ENCODE results near the gene ZNF414. TPM values are rescaled to one million over a fixed set of nuclear protein-coding genes. Genes with fewer than 3 reads are reported as not detected.
"Not testable (repeated sequence)": the region's sequence is repeated elsewhere in the genome, so short reads cannot be mapped to it uniquely, and the experiment has no call there.

The ZNF414 gene
- total RNA-seq, 2 donors from 2014 or later, result 18.4 to 19.1 TPM

DNA sequence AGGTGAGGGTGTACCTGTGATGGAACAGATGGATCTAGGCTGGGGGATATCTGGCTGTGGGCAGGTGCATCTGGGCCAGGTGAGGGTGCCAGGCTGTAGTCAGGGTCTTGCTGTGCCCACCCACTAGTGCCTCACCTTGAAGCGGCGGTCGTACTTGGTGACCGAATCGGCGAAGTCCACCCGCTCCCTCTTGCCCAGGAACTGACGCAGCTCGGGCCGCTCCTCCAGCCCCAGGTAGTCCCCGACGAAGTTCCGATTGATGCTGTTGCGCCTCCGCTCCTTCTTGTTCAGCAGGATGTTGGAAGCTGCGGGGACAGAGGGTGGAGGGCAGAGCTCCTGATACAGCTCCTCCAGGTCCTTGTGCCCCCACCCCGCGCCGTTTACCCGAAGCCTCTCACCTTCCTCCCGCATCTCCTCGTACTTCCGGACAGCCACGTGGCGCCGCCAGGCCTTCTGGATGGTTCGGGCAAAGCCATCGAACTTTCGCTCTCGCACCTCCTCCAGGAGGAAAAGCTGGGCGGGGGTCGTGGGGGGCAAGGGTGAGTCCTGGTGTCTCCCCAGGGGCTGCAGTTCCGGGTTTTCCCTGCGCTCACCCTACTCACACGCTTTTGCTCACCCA lies 16.2 kb upstream of the ZNF414 start:
- H3K27me3 Mint-ChIP-seq, result no peaks in the 10 kb centered on the region
- H3K4me3 Mint-ChIP-seq, result no peak overlapping the region
- H3K27ac Mint-ChIP-seq, result peak overlapping the region; percentile 71
- peaks cover 5% of the 10 kb centered on the region for H3K4me1 Mint-ChIP-seq
- H3K9me3 Mint-ChIP-seq, result no peaks in the 10 kb centered on the region
- peaks cover 51% of the 10 kb centered on the region for H3K36me3 Mint-ChIP-seq (ENCODE audit: low read depth)
- ATAC-seq (replicated peaks), result no peak

DNA sequence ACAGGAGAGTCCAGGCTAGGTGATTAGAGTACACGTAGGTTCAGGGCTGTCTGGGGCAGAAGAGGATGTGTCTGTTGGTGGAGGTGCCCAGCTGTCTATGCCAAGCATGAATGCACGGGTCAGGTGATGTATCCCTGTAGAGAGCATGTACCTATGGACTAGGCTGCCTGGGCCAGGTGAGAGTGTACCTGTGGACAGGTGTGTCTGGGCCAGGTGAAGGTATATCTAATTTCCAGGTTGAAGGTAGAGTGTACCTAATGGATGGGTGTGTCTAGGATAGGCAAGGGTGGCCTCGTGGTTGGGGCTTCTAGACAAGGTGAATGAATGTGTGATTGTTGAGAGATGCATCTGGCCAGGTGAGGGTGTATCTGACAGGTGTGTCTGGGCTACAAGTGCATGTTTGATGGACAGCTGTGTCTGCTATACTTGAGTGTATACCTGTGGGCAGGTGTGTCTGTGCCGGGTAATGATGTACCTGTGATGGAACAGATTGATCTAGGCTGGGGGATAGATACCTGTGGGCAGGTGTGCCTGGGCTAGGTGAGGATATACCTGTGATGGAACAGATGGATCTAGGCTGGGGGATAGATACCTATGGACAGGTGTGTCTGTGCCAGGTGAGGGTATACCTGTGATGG lies 15.5 kb upstream of the ZNF414 start:
- Mint-ChIP-seq H3K27me3 (no peaks in the 10 kb centered on the region), H3K9me3 (no peaks in the 10 kb centered on the region), H3K36me3 (ENCODE audit: low read depth) (peaks cover 47% of the 10 kb centered on the region), H3K4me3 (no peak overlapping the region), H3K27ac (peak overlapping the region; percentile 71), H3K4me1 (peaks cover 5% of the 10 kb centered on the region)
- no peak for ATAC-seq (replicated peaks)

DNA sequence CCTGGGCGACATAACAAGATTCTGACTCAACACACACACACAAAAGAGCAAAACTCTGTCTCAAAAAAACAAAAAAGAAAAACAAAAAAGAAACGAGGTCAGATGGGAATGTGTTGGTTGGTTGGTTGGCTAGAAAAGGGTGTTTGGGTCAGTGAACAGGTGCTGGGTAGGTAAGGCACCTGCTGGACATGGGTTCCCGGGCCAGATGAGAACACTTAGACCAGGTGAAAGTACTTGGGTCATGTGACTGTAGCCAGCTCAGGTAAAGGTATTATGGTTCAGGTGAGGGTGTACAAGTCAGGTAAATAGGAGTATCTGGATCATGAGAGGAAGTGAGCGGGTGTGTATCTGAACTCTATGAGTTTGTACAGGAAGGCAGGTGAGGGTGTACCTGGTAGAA lies 14.5 kb upstream of the ZNF414 start:
- peak overlapping the region; percentile 59 for H3K27ac Mint-ChIP-seq
- no peak overlapping the region for H3K4me3 Mint-ChIP-seq
- peaks cover 43% of the 10 kb centered on the region for H3K36me3 Mint-ChIP-seq (ENCODE audit: low read depth)
- H3K9me3 Mint-ChIP-seq, result no peaks in the 10 kb centered on the region
- no peaks in the 10 kb centered on the region for H3K27me3 Mint-ChIP-seq
- no peak for ATAC-seq (replicated peaks)
- peaks cover 5% of the 10 kb centered on the region for H3K4me1 Mint-ChIP-seq

DNA sequence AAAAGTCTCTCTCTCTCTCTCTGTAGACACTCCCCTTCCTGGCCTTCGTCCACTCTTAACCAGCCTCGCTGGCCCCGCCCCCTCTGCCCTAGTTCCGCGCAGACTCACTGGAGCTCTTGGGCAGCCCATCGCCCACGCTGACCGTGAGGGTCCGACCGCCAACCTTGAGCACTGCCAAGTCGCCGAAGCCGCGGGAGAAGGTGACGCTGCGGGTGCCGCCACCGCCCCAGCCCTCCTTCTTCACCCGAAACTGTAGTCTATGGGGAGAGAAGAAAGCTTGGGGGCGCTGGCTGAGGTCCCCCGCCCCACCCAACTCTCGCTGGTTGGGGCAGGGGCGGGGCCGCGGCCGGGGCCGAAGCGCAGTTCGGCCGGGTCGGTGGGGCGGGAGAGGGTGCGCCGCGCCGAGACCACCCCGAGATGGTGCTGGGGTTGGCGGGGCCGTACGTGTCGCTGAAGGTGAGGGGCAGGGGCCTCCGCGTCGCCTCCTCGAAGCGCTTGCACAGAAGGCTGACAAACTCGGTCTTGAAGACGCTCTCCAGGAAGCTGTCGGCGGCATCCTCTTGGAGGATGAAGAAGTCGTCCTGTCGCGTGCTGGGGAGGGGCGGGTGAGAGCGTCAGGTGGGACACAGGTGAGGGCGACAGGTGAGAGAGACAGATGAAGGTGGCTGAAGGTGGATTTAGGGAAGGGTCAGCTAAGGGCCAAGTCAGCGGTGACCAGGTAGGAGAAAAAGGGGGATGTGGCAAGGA lies 12.6 kb upstream of the ZNF414 start:
- Mint-ChIP-seq H3K4me1 (peaks cover 5% of the 10 kb centered on the region), H3K27ac (no peak overlapping the region), H3K4me3 (no peak overlapping the region), H3K36me3 (ENCODE audit: low read depth) (peaks cover 34% of the 10 kb centered on the region), H3K9me3 (no peaks in the 10 kb centered on the region), H3K27me3 (no peaks in the 10 kb centered on the region)
- ATAC-seq (replicated peaks), result peak; percentile 42

DNA sequence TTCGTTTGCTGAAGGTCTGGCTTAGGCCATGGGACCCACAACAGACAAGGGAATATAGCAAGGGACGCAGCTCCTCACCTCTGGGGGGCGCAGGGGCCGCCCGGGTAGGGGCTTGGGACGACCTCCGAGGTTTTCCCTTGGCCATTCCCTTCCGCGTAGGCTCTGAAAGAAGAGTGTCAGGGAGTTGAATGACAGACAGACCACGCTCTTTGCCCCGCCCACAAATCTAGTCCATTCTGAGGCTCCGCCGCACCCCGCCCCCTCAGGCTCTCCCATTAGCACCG lies 11.4 kb upstream of the ZNF414 start:
- Mint-ChIP-seq H3K4me3 (no peak overlapping the region), H3K36me3 (ENCODE audit: low read depth) (peaks cover 37% of the 10 kb centered on the region), H3K27me3 (no peaks in the 10 kb centered on the region), H3K27ac (no peak overlapping the region), H3K4me1 (peaks cover 5% of the 10 kb centered on the region), H3K9me3 (no peaks in the 10 kb centered on the region)
- ATAC-seq (replicated peaks), result no peak

DNA sequence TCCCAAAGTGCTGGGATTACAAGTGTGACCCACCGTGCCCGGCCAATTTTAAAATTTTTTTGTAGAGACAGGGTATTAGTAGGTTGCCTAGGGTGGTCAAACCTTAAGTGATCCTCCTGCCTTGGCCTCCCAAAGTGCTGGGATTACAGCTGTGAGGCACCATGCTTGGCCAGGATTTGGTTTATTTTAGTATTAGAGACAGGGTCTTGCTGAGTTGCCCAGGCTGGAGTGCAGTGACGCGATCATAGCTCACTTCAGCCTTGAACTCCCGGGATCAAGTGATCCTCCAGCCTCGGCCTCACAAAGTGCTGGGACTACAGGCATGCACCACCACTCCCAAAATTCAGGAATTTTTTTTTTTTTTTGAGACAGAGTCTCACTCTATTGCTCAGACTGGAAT lies 5.4 kb upstream of the ZNF414 start:
- H3K4me3 Mint-ChIP-seq, result no peak overlapping the region
- H3K27ac Mint-ChIP-seq, result no peak overlapping the region
- no peak for ATAC-seq (replicated peaks)
- H3K9me3 Mint-ChIP-seq, result no peaks in the 10 kb centered on the region
- H3K4me1 Mint-ChIP-seq, result peaks cover 23% of the 10 kb centered on the region
- H3K27me3 Mint-ChIP-seq, result no peaks in the 10 kb centered on the region
- peaks cover 13% of the 10 kb centered on the region for H3K36me3 Mint-ChIP-seq (ENCODE audit: low read depth)

DNA sequence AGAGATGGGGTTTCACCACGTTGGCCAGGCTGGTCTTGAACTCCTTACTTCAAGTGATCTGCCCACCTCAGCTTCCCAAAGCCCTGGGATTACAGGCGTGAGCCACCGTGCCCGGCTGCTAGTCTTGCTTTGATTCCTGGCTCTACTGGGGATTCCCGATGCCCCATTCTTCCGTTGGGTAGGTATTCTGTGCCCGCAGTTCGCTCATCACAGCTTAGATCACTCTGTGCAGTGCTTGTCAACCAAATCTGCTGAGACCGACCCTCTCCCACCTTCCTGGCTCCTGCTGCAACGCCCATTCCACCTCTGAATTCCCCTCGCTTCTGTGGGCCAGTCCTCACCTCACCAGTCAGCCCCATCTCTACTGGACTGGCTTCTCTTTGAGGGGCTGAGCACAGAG lies 4.6 kb upstream of the ZNF414 start:
- H3K27ac Mint-ChIP-seq, result peak overlapping the region; percentile 95
- H3K4me1 Mint-ChIP-seq, result peaks cover 24% of the 10 kb centered on the region
- H3K27me3 Mint-ChIP-seq, result no peaks in the 10 kb centered on the region
- H3K9me3 Mint-ChIP-seq, result no peaks in the 10 kb centered on the region
- peaks cover 14% of the 10 kb centered on the region for H3K36me3 Mint-ChIP-seq (ENCODE audit: low read depth)
- ATAC-seq (replicated peaks), result no peak
- H3K4me3 Mint-ChIP-seq, result peak overlapping the region; percentile 80

DNA sequence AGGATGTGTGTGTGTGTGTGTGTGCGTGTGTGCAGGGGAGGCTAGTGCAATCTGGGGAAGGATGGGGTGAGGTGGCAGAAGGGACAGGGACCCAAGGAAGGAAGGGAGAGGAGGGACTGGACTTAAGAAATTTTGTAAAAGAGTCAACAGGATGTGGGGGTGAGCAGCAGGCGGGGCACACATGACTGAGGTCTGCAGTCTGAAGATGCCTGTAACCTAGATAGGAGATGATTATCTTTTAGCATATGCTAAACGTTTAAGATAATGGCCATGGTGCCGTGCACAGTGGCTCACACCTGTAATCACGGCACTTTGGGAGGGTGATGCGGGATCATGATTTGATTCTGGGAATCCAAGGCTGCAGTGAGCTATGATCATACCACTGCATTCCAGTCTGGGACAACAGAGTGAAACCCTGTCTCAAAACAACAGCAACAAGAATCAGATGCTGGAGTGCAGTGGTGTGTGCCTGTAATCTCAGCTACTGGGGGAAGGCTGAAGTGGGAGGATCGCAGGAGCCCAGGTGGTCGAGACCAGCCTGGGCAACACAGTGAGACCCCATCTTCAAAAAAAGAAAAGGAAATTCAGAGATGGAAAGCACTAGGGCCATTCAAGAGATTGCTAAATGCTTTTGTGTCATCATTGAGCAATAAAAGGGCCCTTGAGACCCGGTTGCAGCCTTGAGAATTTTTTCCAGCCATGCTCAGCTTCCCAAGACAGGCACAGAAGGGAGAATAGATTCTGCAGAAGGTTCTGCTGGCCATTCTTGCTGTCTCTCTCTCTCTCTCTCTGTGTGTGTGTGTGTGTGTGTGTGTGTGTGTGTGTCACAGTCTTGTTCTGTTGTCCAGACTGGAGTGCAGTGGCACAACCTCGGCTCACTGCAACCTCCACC lies 3.8 kb upstream of the ZNF414 start:
- Mint-ChIP-seq H3K27ac (peak overlapping the region; percentile 95), H3K9me3 (no peaks in the 10 kb centered on the region), H3K36me3 (ENCODE audit: low read depth) (peaks cover 19% of the 10 kb centered on the region), H3K4me3 (peak overlapping the region; percentile 80), H3K4me1 (peaks cover 27% of the 10 kb centered on the region), H3K27me3 (no peaks in the 10 kb centered on the region)
- peak; percentile 8 for ATAC-seq (replicated peaks)

DNA sequence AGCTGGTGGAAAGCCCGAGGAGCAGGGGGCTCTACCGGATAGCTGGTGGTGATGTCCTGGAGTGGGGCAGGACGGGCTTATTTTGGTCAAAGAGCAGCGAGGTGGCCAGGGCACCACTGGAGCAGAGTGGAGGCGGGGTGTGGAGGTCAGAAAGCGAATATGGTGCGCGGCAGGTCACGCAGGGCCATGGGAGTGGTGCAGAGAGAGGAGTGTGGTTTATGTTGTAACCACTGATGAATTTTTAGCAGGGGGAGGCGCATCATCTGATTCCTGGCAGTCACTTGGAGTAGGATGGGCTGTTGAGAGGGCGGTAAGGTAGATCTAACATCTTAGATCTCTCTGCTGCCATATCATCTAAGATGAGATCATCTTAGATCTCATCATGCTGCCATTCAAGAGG lies 1.4 kb upstream of the ZNF414 start:
- Mint-ChIP-seq H3K4me3 (peak overlapping the region; percentile 97), H3K9me3 (no peaks in the 10 kb centered on the region), H3K27ac (peak overlapping the region; percentile 98), H3K4me1 (peaks cover 27% of the 10 kb centered on the region), H3K36me3 (ENCODE audit: low read depth) (peaks cover 6% of the 10 kb centered on the region), H3K27me3 (no peaks in the 10 kb centered on the region)
- peak; percentile 44 for ATAC-seq (replicated peaks)

DNA sequence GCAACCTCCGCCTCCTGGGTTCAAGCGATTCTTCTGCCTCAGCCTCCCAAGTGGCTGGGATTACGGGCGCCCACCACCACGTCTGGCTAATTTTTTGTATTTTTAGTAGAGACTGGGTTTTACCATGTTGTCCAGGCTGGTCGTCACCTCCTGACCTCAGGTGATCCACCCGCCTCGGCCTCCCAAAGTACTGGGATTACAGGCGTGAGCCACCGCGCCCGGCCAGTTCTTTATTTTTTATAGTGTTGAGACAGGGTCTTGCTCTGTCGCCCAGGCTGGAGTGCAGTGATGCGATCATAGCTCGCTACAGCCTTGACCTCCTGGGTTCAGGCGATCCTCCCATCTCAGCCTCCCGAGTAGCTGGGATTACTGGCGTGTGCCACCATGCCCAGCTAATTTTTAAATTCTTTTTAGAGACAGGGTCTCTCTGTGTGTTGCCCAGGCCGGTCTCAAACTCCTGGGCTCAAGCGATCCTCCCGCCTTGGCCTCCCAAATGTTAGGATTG lies 590 bp upstream of the ZNF414 start:
- ATAC-seq (replicated peaks); H3K9me3 Mint-ChIP-seq; H3K36me3 Mint-ChIP-seq (ENCODE audit: low read depth); H3K27me3 Mint-ChIP-seq: not testable (repeated sequence)
- Mint-ChIP-seq H3K27ac (peak overlapping the region; percentile 98), H3K4me1 (peaks cover 27% of the 10 kb centered on the region), H3K4me3 (peak overlapping the region; percentile 97)

DNA sequence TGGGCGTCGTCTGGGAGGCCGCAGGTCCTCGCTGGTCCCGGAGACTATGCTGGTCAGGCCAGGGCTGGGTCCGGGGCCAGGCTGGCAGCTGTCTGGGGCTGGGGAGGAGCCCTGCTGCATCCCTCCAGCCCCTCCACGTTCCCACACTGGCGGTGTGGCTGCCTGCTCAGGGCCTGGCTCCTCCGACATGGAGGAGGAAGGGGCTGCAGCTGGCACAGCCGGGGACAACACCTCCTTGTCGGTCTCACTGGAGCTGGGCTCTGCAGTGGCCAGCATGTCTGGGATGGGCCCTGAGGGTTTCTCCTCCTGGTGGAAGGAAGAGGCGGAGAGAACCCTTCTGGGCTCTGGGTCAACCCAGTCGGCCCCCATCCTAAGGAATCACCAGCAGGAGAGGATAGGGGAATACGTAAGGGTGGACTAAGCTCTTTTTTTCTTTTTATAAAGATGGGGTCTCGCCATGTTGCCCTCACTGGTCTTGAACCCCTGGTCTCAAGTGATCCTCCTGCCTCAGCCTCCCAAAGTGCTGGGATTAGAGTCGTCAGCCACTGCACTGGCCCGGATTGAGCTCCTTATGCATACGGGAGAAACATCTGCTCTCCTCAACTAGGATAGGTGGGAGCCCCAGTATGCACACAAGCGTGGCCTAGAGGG lies 806 bp downstream of the ZNF414 start:
- Mint-ChIP-seq H3K9me3 (no peaks in the 10 kb centered on the region), H3K27me3 (no peaks in the 10 kb centered on the region), H3K4me1 (peaks cover 22% of the 10 kb centered on the region), H3K27ac (peak overlapping the region; percentile 98), H3K4me3 (peak overlapping the region; percentile 97), H3K36me3 (ENCODE audit: low read depth) (peaks cover 6% of the 10 kb centered on the region)
- ATAC-seq (replicated peaks), result no peak

DNA sequence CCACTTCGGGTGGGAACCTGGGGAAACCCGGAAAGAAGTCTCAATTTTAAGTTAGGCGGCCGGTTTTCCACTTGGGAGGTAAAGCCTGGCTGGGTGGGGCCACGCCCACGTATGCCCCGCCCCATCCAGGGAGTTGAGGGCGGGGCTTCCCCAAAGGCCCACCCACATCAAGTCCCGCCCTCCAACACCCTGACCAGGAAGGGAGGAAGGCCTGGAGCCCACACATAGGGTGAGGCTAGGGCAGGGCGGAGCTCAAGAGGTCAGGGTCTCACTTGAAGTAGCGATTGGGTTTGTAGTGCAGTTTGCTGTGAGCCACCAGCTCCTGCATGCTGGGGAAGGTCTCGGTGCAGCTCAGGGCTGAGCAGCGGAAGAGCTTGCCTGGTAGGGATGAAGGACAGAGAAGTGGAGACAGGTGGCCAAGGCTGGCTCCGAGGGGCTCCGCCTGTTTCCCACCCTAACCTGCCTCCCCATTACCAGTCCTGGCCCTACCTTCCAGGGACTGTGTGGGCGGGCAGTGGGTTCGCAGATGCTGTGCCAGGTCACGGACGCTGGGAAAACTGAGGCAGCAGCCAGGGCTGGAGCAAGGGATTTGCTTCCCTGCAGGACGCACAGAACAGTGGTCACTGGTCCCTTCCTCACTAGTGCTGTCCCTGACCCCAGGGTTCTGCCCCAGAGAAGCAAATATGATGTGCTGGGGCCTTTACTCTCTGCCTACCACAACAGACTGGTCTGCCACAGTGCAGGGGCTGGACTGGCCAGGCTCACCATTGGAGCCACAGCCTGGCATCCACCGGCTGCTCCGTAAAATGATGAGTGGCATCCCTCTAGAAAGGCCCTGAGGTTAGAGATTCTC lies 1.6 kb downstream of the ZNF414 start:
- no peak for ATAC-seq (replicated peaks)
- peak overlapping the region; percentile 97 for H3K4me3 Mint-ChIP-seq
- H3K4me1 Mint-ChIP-seq, result peaks cover 15% of the 10 kb centered on the region
- H3K27ac Mint-ChIP-seq, result no peak overlapping the region
- H3K36me3 Mint-ChIP-seq (ENCODE audit: low read depth), result peaks cover 6% of the 10 kb centered on the region
- no peaks in the 10 kb centered on the region for H3K27me3 Mint-ChIP-seq
- H3K9me3 Mint-ChIP-seq, result no peaks in the 10 kb centered on the region

DNA sequence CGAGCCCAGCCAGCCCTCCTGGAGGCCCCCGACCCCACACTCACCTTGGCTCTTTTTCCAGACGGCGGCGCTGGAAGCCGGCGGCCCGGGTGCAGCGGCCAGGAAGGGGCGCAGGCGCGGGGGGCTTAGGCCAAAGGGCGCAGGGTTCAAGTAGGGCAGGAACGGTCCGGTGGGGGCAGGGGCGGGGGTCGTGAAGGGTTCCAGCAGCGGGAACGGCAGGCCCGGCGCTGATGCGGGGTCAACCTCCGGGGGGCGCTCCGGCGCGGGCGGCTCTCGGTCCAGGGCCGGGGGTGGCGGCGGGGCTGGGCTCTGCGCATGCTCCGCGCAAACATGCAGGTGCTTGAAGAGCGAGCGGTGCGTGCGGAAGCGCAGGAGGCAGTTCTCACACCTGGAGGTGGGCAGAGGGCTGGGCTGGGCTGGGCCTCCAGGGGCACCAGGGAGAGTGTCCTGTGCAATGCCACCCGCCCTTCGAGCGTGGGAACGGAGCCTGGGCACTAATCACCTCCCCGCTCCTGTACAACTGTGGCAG lies 2.3 kb downstream of the ZNF414 start:
- ATAC-seq (replicated peaks), result no peak
- H3K4me3 Mint-ChIP-seq, result no peak overlapping the region
- peaks cover 6% of the 10 kb centered on the region for H3K36me3 Mint-ChIP-seq (ENCODE audit: low read depth)
- H3K4me1 Mint-ChIP-seq, result peaks cover 13% of the 10 kb centered on the region
- no peak overlapping the region for H3K27ac Mint-ChIP-seq
- no peaks in the 10 kb centered on the region for H3K27me3 Mint-ChIP-seq
- no peaks in the 10 kb centered on the region for H3K9me3 Mint-ChIP-seq
